ENCODE data around the gene GNG5.

DNA sequence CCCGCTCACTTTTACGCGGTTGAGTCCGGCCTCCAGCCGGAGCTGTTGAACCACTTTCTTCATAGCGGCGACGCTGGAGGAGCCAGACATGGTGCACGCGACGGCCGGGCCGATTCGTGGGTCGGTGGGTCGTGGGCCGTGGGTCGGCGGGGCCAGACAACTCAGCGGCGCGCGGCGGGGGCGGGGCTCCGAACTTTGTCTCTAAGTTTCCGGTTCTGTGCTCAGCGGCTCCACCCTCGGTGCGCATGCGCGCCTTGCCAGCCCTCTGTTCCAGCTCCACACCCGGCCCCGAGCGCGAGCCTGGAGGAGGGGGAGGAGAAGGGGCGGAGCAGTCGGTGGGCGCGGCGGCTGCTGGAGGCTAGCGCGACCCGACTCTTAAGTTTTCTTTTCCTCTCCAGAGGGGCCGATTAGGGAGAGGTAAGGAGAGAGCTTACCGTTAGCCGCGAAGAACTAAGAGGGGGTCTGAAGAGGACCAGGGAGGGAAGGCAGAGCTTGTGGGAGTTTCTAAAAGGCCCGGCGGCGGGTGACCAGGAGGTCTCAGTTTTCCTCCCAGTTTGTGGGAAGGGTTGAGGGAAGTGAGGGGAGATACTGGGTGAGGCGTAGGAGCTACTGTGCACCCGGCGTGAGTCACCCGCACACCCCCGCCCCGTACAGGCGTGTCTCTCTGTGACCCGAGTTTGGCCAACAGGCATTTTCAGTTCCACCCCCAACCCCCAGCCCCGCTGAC lies at the start of gene GNG5, which contains the start of gene SPATA1:
- no peak for TF ChIP-seq EZH2 (IDR thresholded peaks at IDR 0.05; ENCODE audit: borderline replicate concordance, low read depth, low read length, severe bottlenecking)
- TF ChIP-seq, protein P1, sequence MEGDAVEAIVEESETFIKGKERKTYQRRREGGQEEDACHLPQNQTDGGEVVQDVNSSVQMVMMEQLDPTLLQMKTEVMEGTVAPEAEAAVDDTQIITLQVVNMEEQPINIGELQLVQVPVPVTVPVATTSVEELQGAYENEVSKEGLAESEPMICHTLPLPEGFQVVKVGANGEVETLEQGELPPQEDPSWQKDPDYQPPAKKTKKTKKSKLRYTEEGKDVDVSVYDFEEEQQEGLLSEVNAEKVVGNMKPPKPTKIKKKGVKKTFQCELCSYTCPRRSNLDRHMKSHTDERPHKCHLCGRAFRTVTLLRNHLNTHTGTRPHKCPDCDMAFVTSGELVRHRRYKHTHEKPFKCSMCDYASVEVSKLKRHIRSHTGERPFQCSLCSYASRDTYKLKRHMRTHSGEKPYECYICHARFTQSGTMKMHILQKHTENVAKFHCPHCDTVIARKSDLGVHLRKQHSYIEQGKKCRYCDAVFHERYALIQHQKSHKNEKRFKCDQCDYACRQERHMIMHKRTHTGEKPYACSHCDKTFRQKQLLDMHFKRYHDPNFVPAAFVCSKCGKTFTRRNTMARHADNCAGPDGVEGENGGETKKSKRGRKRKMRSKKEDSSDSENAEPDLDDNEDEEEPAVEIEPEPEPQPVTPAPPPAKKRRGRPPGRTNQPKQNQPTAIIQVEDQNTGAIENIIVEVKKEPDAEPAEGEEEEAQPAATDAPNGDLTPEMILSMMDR (IDR thresholded peaks at IDR 0.05; ENCODE audit: borderline replicate concordance, extremely low read depth, low read length, poor library complexity, severe bottlenecking): no peak

Data from DND-41 (cell line).